Astrocyte (in vitro differentiated cells and primary cell): ENCODE data around the gene ARHGAP1. TPM values are rescaled to one million over a fixed set of nuclear protein-coding genes. Genes with fewer than 3 reads are reported as not detected.

Experiments
- DNase-seq: peaks from one replicate; pipeline ENCODE4 v3.0.0-alpha.2; 2010; ENCODE audit warnings: low read depth
- FAIRE-seq: peaks from 2 replicates; lab custom pipeline; 2011; peaks lifted over from hg19 to GRCh38; lab: Jason Lieb, UNC
- H2AFZ ChIP-seq: 2 replicates; pipeline ENCODE4 v1.6.0; 2012; ENCODE audit warnings: low read depth, low read length, inconsistent platforms
- H3K27ac ChIP-seq: 2 replicates; pipeline ENCODE4 v1.5.1; 2011; ENCODE audit warnings: low read depth, low read length, inconsistent platforms
- H3K27me3 ChIP-seq: 2 replicates; pipeline ENCODE4 v1.6.0; 2011; ENCODE audit warnings: low read length, inconsistent platforms; ENCODE audit not compliant: insufficient read depth
- H3K36me3 ChIP-seq: 2 replicates; pipeline ENCODE4 v1.5.1; 2011; ENCODE audit warnings: low read length, inconsistent platforms; ENCODE audit not compliant: insufficient read depth
- H3K4me1 ChIP-seq: 2 replicates; pipeline ENCODE4 v1.5.1; 2011; ENCODE audit warnings: low read length, inconsistent platforms; ENCODE audit not compliant: insufficient read depth
- H3K4me2 ChIP-seq: 2 replicates; pipeline ENCODE4 v1.6.0; 2012; ENCODE audit warnings: low read length, inconsistent platforms
- H3K4me3 ChIP-seq: 2 replicates; pipeline ENCODE4 v1.5.1; 2011; ENCODE audit warnings: low read depth, mild to moderate bottlenecking, low read length, inconsistent platforms; ENCODE audit not compliant: insufficient read depth
- H3K79me2 ChIP-seq: 2 replicates; pipeline ENCODE4 v1.6.0; 2012; ENCODE audit warnings: mild to moderate bottlenecking, low read length, inconsistent platforms; ENCODE audit not compliant: insufficient read depth
- H3K9ac ChIP-seq: 2 replicates; pipeline ENCODE4 v1.6.0; 2012; ENCODE audit warnings: mild to moderate bottlenecking, low read length, inconsistent platforms
- H3K9me3 ChIP-seq: 2 replicates; pipeline ENCODE4 v1.5.1; 2012; ENCODE audit warnings: low read depth, mild to moderate bottlenecking, low read length, inconsistent platforms; ENCODE audit not compliant: insufficient read depth
- H4K20me1 ChIP-seq: 2 replicates; pipeline ENCODE4 v1.6.0; 2012; ENCODE audit warnings: low read length, inconsistent platforms; ENCODE audit not compliant: insufficient read depth
- H3K27ac Mint-ChIP-seq: one replicate; pipeline ENCODE4 v1.8.0; 2021; ENCODE audit warnings: mild to moderate bottlenecking, mixed read lengths; ENCODE audit not compliant: unreplicated experiment
- H3K27me3 Mint-ChIP-seq: one replicate; pipeline ENCODE4 v1.8.0; 2021; ENCODE audit warnings: low read depth, mixed read lengths; ENCODE audit not compliant: unreplicated experiment
- H3K36me3 Mint-ChIP-seq: one replicate; pipeline ENCODE4 v1.8.0; 2021; ENCODE audit warnings: low read depth, mixed read lengths; ENCODE audit not compliant: unreplicated experiment
- H3K4me1 Mint-ChIP-seq: one replicate; pipeline ENCODE4 v1.8.0; 2021; ENCODE audit warnings: low read depth, mixed read lengths; ENCODE audit not compliant: unreplicated experiment
- H3K4me3 Mint-ChIP-seq: one replicate; pipeline ENCODE4 v1.8.0; 2021; ENCODE audit warnings: mild to moderate bottlenecking, moderate library complexity, mixed read lengths; ENCODE audit not compliant: unreplicated experiment
- H3K9me3 Mint-ChIP-seq: one replicate; pipeline ENCODE4 v1.8.0; 2021; ENCODE audit warnings: mild to moderate bottlenecking, mixed read lengths; ENCODE audit not compliant: unreplicated experiment
- CTCF ChIP-seq: IDR thresholded peaks from 2 replicates; pipeline ENCODE4 v1.5.1; 2011; ENCODE audit warnings: low read depth, mild to moderate bottlenecking, inconsistent platforms, low read length, moderate library complexity; ENCODE audit not compliant: insufficient read depth
- EZH2 ChIP-seq: IDR thresholded peaks from 2 replicates; pipeline ENCODE4 v1.6.1; 2012; ENCODE audit warnings: mild to moderate bottlenecking, low read length, inconsistent platforms; ENCODE audit not compliant: insufficient read depth
- total RNA-seq: library from RNA; stranded (reverse); gene quantifications from 2 replicates; pipeline ENCODE4 v1.2.1, GENCODE V29; 2021

The ARHGAP1 gene
- total RNA-seq, 1 donor from 2014 or later = 116 TPM

- DNase-seq = no peak
- Histone ChIP-seq H3K79me2 (no peaks in the 10 kb centered on the region), H3K27me3 (no peaks in the 10 kb centered on the region), H3K9ac (no peak overlapping the region), H2AFZ (no peak overlapping the region), H3K4me1 (peaks cover 3% of the 10 kb centered on the region), H3K36me3 (no peaks in the 10 kb centered on the region), H4K20me1 (no peaks in the 10 kb centered on the region), H3K4me2 (no peak overlapping the region), H3K4me3 (no peak overlapping the region), H3K9me3 (no peaks in the 10 kb centered on the region), H3K27ac (no peak overlapping the region)
- H3K27me3 Mint-ChIP-seq = peaks cover 3% of the 10 kb centered on the region
- FAIRE-seq = no peak
- no peak overlapping the region for H3K4me3 Mint-ChIP-seq
- peaks cover 3% of the 10 kb centered on the region for H3K36me3 Mint-ChIP-seq
- peaks cover 12% of the 10 kb centered on the region for H3K4me1 Mint-ChIP-seq
- H3K9me3 Mint-ChIP-seq = no peaks in the 10 kb centered on the region
- H3K27ac Mint-ChIP-seq = no peak overlapping the region
- TF ChIP-seq EZH2 (no peak), CTCF (no peak)
Observed at GRCh38 chr11:46722566-46723358, 22.3 kb upstream of the ARHGAP1 start.

GRCh38 chr11:46721286-46721685, 20.9 kb upstream of the ARHGAP1 start:
- Mint-ChIP-seq H3K27ac (no peak overlapping the region), H3K4me1 (peaks cover 12% of the 10 kb centered on the region), H3K4me3 (no peak overlapping the region), H3K27me3 (no peaks in the 10 kb centered on the region), H3K9me3 (no peaks in the 10 kb centered on the region), H3K36me3 (peaks cover 3% of the 10 kb centered on the region)
- Histone ChIP-seq H3K4me3 (no peak overlapping the region), H3K4me1 (peaks cover 3% of the 10 kb centered on the region), H3K27ac (no peak overlapping the region), H3K79me2 (no peaks in the 10 kb centered on the region), H3K4me2 (no peak overlapping the region), H3K27me3 (no peaks in the 10 kb centered on the region), H3K9me3 (no peaks in the 10 kb centered on the region), H4K20me1 (no peaks in the 10 kb centered on the region), H3K36me3 (no peaks in the 10 kb centered on the region), H3K9ac (no peak overlapping the region), H2AFZ (no peak overlapping the region)
- TF ChIP-seq CTCF (no peak), EZH2 (no peak)
- FAIRE-seq = no peak
- no peak for DNase-seq

GRCh38 chr11:46719543-46720218, 19.3 kb upstream of the ARHGAP1 start:
- Histone ChIP-seq H2AFZ (no peak overlapping the region), H3K9ac (no peak overlapping the region), H3K36me3 (no peaks in the 10 kb centered on the region), H3K4me2 (no peak overlapping the region), H3K4me3 (no peak overlapping the region), H3K9me3 (no peaks in the 10 kb centered on the region), H3K4me1 (peaks cover 11% of the 10 kb centered on the region), H3K27me3 (no peaks in the 10 kb centered on the region), H3K27ac (no peak overlapping the region), H3K79me2 (no peaks in the 10 kb centered on the region), H4K20me1 (no peaks in the 10 kb centered on the region)
- Mint-ChIP-seq H3K9me3 (no peaks in the 10 kb centered on the region), H3K27me3 (no peaks in the 10 kb centered on the region), H3K4me3 (no peak overlapping the region), H3K36me3 (peaks cover 3% of the 10 kb centered on the region), H3K27ac (no peak overlapping the region), H3K4me1 (peaks cover 16% of the 10 kb centered on the region)
- DNase-seq = no peak
- TF ChIP-seq EZH2 = no peak
- no peak for TF ChIP-seq CTCF
- no peak for FAIRE-seq
